Middle frontal gyrus (tissue), 1 donor: Measurements from ENCODE around the gene RIOK3.

ENCODE experiments used
- DNase-seq: peaks from one replicate; pipeline ENCODE4 v3.0.0-alpha.2; 2015; ENCODE audit warnings: low spot score; ENCODE audit errors: extremely low spot score

The RIOK3 gene

DNA sequence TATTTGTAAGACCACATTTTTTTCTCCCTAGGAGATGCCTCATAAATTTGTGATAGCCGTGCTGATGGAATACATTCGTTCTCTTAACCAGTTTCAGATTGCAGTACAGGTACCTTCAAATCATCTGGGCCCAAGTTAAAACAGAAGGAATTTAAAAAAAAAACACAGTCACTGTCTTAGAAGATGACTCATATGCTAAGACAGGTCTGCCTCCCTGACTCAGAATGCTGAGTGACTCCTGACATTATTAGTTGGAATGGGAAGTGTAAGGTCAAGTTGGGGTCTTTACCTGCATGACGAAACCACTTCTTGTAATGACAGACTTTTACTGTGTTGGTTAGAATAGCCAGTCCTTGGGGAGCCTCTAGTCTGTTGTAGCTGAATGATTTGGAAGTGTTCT, 76.5 kb downstream of the RIOK3 start:
- no peak for DNase-seq

DNA sequence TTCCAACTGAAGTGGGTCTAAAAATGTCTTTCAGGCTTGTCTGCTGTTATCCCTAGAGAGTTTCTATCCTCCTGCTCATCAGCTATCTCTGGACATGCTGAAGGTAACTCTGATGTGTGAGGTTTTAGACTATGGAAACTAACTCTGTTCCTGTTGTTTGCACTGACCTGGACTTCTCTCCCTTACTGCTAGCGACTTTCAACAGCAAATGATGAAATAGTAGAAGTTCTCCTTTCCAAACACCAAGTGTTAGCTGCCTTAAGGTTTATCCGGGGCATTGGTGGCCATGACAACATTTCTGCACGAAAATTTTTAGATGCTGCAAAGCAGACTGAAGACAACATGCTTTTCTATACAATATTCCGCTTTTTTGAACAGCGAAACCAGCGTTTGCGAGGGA, 77.1 kb downstream of the RIOK3 start:
- no peak for DNase-seq

DNA sequence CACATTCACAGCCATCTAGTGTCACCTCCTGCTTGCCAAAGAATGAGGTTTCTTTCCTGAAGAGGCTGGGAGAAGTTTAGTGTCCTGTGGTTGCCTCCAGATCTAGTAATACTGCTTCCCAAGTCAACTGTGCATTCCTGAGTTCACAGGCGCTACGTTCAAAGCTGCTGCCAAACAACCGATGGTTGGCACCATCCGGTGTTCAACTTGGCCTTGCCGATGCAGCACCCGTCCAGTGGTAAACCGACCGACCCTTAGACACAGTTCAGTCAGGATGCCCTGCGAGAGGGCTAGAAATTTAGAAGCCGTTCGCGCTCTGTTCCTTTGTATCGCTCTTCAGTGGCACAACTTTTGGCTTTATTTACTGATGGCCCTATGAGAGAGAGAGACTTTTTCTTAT, 78.8 kb downstream of the RIOK3 start:
- DNase-seq, result no peak
